ENCODE data around the gene POLR3E.
"Not testable (repeated sequence)": the region's sequence is repeated elsewhere in the genome, so short reads cannot be mapped to it uniquely, and the experiment has no call there.

POLR3E gene

GRCh38 chr16:22330326-22330725 lies 33.1 kb downstream of the POLR3E start:
- no peak for DNase-seq

GRCh38 chr16:22333457-22333994 lies 36.3 kb downstream of the POLR3E start:
- no peak for DNase-seq

- DNase-seq, result no peak
These were observed 38.5 kb downstream of the POLR3E start for GRCh38 chr16:22335668-22336246.

DNA sequence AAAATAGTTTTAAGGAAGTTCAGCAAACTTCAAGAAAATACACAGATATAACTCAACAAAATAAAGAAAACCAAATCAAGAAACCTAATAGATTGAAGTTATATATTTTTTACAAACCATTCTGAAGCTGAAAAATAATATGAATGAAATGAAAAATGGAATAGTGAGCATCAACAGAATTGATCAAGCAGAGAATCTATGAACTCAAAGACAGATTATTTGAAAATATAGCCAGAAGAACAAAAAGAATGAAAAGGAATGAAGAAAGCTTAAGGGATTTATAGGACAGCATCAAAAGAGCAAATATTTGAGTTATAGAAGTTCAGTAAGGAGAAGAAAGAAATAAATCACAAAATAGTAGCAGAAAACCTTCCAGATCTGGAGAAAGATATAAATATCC lies 39.4 kb downstream of the POLR3E start:
- no peak for DNase-seq

DNA sequence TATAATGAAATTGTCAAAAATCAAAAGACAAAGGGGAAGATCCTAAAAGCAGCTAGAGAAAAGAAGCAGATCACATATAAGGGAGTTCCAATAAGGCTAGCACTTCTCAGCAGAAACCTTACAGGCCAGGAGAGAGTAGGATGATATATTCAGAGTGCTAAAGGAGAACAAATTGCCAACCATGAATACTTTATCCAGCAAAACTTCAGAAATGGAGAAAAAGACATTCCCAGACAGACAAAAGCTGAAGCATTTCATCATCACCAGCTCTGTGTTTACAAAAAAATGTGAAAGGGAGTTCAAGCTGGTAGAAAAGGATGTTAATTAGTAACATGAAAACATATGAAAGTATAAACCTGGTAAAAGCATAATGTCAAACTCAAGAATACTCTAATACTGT lies 39.8 kb downstream of the POLR3E start:
- DNase-seq, result no peak

DNA sequence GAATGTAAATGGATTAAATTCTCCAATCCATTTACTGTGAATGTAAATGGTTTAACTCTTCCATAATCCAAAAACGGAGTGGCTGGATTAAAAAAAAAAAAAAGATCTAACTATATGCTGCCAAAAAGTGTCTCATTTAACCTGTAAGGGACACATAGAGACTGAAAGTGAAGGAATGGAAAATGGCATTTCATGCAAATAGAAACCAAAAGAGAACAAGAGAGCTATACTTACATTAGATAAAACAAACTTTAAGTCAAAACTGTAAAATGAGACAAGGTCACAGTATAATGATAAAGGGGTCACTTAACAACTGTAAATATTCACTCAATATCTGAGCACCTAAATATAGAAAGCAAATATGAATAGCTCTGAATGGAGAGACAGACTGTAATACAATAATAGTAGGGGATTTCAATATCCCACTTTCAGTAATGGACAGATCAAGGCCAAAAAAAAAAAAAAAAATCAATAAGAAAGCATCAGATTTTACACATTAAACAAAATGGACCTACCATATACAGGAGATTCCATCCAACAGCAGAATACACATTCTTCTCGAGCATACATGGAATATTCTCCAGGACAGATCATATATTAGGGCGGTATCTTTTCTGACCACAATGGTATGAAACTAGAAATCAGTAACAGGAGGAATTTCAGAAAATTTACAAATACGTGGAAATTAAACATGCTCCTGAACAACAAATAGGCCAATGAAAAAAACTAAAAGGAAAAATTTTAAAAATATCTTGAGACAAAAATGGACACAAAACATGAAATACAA lies 40.8 kb downstream of the POLR3E start:
- no peak for DNase-seq

DNA sequence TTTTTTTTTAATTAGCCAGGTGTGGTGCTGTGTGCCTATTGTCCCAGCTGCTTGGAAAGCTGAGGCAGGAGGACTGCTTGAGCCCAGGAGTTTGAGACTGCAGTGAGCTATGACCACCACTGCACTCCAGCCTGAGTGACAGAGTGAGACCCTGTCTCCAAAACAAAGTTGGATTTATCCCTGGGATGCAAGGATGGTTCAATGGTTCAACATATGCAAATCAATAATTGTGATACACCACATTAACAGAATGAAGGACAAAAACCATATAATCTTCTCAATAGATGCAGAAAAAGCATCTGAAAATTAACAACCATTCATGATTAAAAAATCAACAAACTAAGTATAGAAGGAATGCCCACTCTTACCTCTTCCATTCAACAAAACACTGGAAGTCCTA lies 43.7 kb downstream of the POLR3E start:
- DNase-seq, result no peak

DNA sequence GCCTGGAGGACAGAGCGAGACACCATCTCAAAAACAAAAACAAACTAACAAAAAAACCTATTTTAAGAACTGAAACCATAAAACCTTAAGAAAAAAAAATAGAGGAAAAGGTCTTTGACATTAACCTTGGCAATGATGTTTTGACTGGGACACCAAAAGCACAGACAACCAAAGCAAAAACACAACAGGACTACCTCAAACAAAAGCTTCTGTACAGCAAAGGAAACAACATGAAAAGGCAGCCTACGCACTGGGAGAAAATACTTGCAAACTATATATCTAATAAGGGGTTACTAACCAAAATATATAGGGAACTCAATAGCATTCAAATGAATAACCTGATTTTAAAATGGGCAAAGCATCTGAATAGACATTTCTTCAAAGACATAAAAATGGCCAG lies 44.9 kb downstream of the POLR3E start:
- DNase-seq, result no peak

- peak in 2 of 51 donors; percentile 6 for DNase-seq
These were observed 49.3 kb downstream of the POLR3E start for GRCh38 chr16:22346483-22346882.

DNA sequence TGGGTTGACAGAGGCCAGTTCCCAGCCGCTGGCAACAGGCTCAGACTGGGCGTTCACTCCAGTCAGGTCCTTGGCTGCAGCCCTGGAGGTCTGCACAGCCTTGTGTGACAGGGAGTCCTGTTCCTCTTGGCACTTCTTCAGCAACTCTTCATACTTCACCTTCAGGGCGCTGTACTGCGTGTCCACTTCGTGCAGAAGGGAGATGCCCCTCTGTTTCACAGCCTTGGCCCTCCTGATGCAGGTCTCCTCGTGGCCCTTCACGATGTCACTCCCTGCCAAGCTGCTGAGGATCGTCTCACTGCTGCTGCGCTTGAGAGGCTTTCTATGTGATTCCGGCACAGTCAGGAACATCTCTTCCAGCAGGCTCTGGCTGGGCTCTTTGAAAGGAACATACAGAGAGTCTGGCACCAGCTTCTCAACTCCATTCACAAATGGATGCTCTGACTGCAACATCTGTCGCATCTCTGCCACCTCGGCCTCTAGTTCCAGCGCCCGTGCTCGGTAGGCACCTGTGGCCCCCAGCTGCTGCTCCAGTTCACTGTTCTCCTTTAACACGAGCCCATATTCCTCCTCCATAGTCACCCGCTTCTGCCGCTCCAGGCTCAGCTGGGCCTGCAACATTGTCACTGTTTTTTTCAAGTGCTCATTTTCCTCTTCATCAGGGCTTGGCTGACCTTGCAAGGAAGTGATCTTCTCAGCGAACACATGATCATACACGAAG lies 50.1 kb downstream of the POLR3E start:
- peak in 13 of 51 donors; percentile 7 to 47 (median 25) for DNase-seq

- no peak for DNase-seq
These were observed 51.1 kb downstream of the POLR3E start for GRCh38 chr16:22348291-22348690.

GRCh38 chr16:22351017-22351416 lies 53.8 kb downstream of the POLR3E start:
- DNase-seq, result not testable (repeated sequence)

- no peak for DNase-seq
These were observed 54.9 kb downstream of the POLR3E start for GRCh38 chr16:22352140-22352539.

DNA sequence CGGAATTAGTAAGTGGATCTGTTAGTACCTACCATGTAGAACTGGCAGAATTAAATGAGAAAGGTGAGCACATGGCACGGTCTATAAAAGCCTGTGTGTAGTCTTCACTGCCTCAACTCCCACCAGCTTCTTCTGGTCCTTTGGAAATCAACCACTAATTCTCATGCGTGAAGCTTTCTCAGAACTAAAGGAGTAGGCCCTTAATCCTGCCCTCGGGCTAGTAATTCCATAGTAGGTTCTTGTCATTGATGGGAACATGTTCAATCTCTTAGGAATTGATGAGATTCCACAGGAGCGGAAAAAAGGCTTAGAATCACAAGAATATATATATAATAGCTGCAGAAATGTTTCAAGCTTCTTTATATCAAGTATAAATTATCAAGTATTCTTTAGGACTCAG lies 55.5 kb downstream of the POLR3E start:
- DNase-seq, result no peak

- no peak for DNase-seq
These were observed 56.1 kb downstream of the POLR3E start for GRCh38 chr16:22353191-22353919.

DNA sequence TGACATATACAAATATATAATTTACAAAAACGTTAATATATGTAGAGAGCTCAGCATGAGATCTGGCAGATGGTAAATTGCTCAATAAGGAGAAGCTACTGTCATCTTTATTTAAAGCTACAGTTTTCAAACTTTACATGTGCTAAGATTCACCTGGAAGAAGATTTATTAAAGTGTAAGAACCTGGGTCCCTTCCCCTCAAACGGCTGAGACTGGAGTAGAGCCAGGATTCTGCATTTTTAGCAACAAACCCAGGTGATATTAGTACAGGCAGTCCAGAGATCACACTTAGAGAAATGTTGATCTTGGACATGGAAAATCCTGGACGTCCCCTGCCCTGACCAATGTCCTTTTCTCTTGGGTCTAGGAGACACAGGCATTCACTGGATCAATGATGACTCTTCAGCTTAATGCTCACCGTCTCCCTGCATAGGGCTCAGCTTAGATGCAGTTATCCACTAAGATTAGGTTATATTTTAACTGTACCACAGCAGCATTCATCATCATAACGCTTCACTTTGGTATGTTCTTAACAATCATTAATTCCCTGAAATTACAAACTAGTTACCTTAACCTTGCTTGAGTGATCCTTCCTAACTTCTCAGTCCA lies 56.8 kb downstream of the POLR3E start:
- no peak for DNase-seq

DNA sequence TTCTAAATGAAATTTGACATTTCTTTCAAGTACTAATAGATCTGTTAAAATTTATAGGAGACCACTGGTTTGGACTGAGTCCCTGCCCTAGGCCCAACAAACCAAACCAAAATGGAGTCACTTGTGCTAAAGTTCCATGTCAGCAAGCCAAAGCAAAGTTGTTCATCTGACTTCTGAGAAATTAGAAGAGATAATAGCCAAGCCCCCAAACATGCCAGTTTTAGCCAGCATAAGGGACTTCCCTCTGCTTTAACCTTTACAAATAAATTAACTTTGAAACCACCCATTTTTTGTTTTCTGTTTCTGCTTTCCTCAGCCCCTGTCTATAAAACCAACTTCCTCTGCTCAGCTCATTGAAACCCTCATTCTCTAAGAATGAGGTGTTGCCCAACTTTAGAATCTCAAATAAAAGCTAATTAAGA lies 58.3 kb downstream of the POLR3E start:
- DNase-seq, result no peak

DNA sequence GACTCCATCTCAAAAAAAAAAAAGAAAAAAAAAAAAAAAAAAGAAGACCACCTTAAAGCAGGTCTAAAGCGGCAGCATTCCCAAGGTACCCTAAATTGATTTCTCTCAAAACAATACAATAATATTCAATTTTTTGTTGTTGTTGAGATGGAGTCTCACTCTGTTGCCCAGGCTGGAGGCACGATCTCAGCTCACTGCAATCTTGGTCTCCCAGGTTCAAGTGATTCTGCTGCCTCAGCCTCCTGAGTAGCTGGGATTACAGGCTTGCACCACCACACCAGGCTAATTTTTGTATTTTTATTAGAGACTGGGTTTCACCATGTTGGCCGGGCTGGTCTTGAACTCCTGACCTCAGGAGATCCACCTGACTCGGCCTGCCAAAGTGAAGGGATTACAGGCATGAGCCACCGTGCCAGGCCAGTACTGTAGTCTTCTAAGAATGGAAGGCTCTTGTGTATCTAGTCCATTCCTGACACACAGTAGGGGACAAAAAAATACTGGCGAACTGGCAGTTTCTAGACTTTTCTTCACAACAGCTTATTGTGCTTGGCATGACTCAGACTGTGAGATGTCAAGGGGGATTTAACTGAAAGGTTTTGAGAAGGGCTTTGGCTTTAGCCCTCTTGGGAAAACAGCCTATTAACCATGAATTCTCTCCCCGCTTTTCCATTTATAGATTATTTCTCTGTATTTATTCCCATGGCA lies 59.9 kb downstream of the POLR3E start:
- no peak for DNase-seq

- DNase-seq, result no peak
These were observed 60.4 kb downstream of the POLR3E start for GRCh38 chr16:22357635-22357971.

DNA sequence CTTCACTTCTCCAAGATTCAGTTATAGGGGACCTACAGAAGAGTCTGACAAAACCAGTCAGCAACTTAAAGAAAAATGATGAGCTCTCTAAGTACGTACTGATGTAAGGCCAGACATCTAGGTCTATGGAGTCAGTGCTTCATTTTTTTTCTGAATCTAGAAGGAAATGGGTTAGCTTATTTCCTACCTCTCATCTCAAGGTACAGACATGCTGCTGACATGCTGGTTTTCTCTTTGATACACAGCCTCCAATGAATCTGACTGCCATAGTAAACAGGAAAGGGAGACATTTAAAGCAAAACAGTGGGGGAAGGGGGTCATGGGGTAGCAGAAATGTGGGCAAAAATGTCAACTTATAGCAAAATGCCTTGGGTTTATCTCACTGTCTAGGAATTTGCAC lies 60.8 kb downstream of the POLR3E start:
- DNase-seq, result no peak

GRCh38 chr16:22359679-22360078 lies 62.5 kb downstream of the POLR3E start:
- DNase-seq, result no peak
